Prostate gland (tissue), 2 donors: ENCODE measurements around the gene PLOD2.

Source experiments
- POLR2A ChIP-seq: fragments of 450-650 bp; IDR thresholded peaks from one replicate; pipeline ENCODE4 v1.6.1; 2016; ENCODE audit warnings: antibody characterized with exemption, mild to moderate bottlenecking
- POLR2AphosphoS5 ChIP-seq: sonication (generic); formaldehyde crosslinking; IDR thresholded peaks from one replicate; pipeline ENCODE4 v1.6.1; 2017; ENCODE audit warnings: antibody characterized with exemption
- TF ChIP-seq, protein P1 (sequence below), 4 experiments: fragments of 200-600 bp in 2 of 4; fragments of 450-650 bp in 2 of 4; sonication (generic) in 2 of 4; IDR thresholded peaks; 1 replicate in 3 of 4; 2 replicates in 1 of 4; pipeline ENCODE4 v1.5.1; 2016 to 2019; ENCODE audit warnings: antibody characterized with exemption in 4 of 4, mild to moderate bottlenecking in 2 of 4, moderate library complexity in 2 of 4

DNA sequence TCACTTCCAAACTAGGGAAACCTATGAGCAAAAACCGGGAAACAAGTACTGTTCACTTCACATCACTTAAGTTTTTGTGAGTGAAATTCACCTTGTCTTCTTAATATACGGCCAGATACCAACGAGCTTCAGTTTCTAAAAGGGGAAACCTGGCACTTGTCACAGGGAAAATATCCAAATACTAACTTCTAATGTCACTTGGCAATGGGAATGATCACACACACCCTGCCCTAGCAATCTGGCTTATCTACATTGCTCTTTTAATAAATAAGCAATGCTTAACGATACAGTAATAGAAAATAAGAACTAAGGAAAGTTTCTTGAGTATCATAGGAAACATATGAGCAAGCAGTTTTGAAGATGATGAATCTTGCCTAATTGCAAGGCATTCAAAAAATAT, 34.6 kb upstream of the PLOD2 start:
- TF ChIP-seq POLR2A (no peak), POLR2AphosphoS5 (no peak)
- TF ChIP-seq, protein P1, sequence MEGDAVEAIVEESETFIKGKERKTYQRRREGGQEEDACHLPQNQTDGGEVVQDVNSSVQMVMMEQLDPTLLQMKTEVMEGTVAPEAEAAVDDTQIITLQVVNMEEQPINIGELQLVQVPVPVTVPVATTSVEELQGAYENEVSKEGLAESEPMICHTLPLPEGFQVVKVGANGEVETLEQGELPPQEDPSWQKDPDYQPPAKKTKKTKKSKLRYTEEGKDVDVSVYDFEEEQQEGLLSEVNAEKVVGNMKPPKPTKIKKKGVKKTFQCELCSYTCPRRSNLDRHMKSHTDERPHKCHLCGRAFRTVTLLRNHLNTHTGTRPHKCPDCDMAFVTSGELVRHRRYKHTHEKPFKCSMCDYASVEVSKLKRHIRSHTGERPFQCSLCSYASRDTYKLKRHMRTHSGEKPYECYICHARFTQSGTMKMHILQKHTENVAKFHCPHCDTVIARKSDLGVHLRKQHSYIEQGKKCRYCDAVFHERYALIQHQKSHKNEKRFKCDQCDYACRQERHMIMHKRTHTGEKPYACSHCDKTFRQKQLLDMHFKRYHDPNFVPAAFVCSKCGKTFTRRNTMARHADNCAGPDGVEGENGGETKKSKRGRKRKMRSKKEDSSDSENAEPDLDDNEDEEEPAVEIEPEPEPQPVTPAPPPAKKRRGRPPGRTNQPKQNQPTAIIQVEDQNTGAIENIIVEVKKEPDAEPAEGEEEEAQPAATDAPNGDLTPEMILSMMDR (IDR thresholded peaks at IDR 0.05), result no peak
